ENCODE results near the gene CYP11A1.

Gene CYP11A1

GRCh38 chr15:74367296-74367854, at the start of gene CYP11A1:
TSS of gene CYP11A1 (minus strand) at chr15:74367646. CDS start at chr15:74367585, 61 bp downstream.
- no peak for TF ChIP-seq ZNF274 (IDR thresholded peaks at IDR 0.05; ENCODE audit: low read depth, low read length)
- H3K4me3 ChIP-seq (ENCODE audit: low read length): no peak within 1 kb of the TSS

- no peak for TF ChIP-seq ZNF274 (IDR thresholded peaks at IDR 0.05; ENCODE audit: low read depth, low read length)
- H3K4me3 ChIP-seq (ENCODE audit: low read length): no peak overlapping the region
Observed at GRCh38 chr15:74417225-74417624, 49.8 kb upstream of the CYP11A1 start.

- H3K4me3 ChIP-seq (ENCODE audit: low read length): no peak overlapping the region
- no peak for TF ChIP-seq ZNF274 (IDR thresholded peaks at IDR 0.05; ENCODE audit: low read depth, low read length)
Observed at GRCh38 chr15:74415966-74416916, 48.8 kb upstream of the CYP11A1 start.

- TF ChIP-seq ZNF274 (IDR thresholded peaks at IDR 0.05; ENCODE audit: low read depth, low read length): no peak
- H3K4me3 ChIP-seq (ENCODE audit: low read length): no peak overlapping the region
Observed at GRCh38 chr15:74414603-74415338, 47.3 kb upstream of the CYP11A1 start.

GRCh38 chr15:74414081-74414580, 46.7 kb upstream of the CYP11A1 start:
- no peak overlapping the region for H3K4me3 ChIP-seq (ENCODE audit: low read length)
- TF ChIP-seq ZNF274 (IDR thresholded peaks at IDR 0.05; ENCODE audit: low read depth, low read length): no peak

- TF ChIP-seq ZNF274 (IDR thresholded peaks at IDR 0.05; ENCODE audit: low read depth, low read length): no peak
Observed at GRCh38 chr15:74413350-74414080, 46.1 kb upstream of the CYP11A1 start.

GRCh38 chr15:74412159-74412558, 44.7 kb upstream of the CYP11A1 start:
- no peak for TF ChIP-seq ZNF274 (IDR thresholded peaks at IDR 0.05; ENCODE audit: low read depth, low read length)
- no peak overlapping the region for H3K4me3 ChIP-seq (ENCODE audit: low read length)

More at GRCh38 chr15:74413350-74414080, 46.1 kb upstream of the CYP11A1 start:
- no peak overlapping the region for H3K4me3 ChIP-seq (ENCODE audit: low read length)

- TF ChIP-seq ZNF274 (IDR thresholded peaks at IDR 0.05; ENCODE audit: low read depth, low read length): no peak
- no peak overlapping the region for H3K4me3 ChIP-seq (ENCODE audit: low read length)
Observed at GRCh38 chr15:74411686-74412085, 44.2 kb upstream of the CYP11A1 start.

GRCh38 chr15:74410502-74410901, 43.1 kb upstream of the CYP11A1 start:
- H3K4me3 ChIP-seq (ENCODE audit: low read length): no peak overlapping the region
- TF ChIP-seq ZNF274 (IDR thresholded peaks at IDR 0.05; ENCODE audit: low read depth, low read length): no peak

GRCh38 chr15:74409225-74409624, 41.8 kb upstream of the CYP11A1 start:
- no peak overlapping the region for H3K4me3 ChIP-seq (ENCODE audit: low read length)
- TF ChIP-seq ZNF274 (IDR thresholded peaks at IDR 0.05; ENCODE audit: low read depth, low read length): no peak

GRCh38 chr15:74408815-74409214, 41.4 kb upstream of the CYP11A1 start:
- no peak overlapping the region for H3K4me3 ChIP-seq (ENCODE audit: low read length)
- no peak for TF ChIP-seq ZNF274 (IDR thresholded peaks at IDR 0.05; ENCODE audit: low read depth, low read length)

- H3K4me3 ChIP-seq (ENCODE audit: low read length): no peak overlapping the region
- TF ChIP-seq ZNF274 (IDR thresholded peaks at IDR 0.05; ENCODE audit: low read depth, low read length): no peak
Observed at GRCh38 chr15:74408385-74408784, 40.9 kb upstream of the CYP11A1 start.

- TF ChIP-seq ZNF274 (IDR thresholded peaks at IDR 0.05; ENCODE audit: low read depth, low read length): no peak
- H3K4me3 ChIP-seq (ENCODE audit: low read length): no peak overlapping the region
Observed at GRCh38 chr15:74406992-74407705, 39.7 kb upstream of the CYP11A1 start.

Measured in GM08714 (cell line).